H1 (cell line): ENCODE measurements around the gene SMARCD1.

Experiments
- ATF2 ChIP-seq: IDR thresholded peaks from 2 replicates; pipeline ENCODE4 v1.6.1; 2012; ENCODE audit warnings: low read length, inconsistent platforms
- CHD7 ChIP-seq: fragments of 300-600 bp; sonication (generic); IDR thresholded peaks from 2 replicates; pipeline ENCODE4 v1.7.1; 2012; ENCODE audit warnings: low read length, moderate library complexity, mild to moderate bottlenecking, inconsistent platforms; ENCODE audit not compliant: insufficient replicate concordance
- CREB1 ChIP-seq: IDR thresholded peaks from 2 replicates; pipeline ENCODE4 v1.6.1; 2012; ENCODE audit warnings: inconsistent platforms
- FOSL1 ChIP-seq: IDR thresholded peaks from 2 replicates; pipeline ENCODE4 v1.6.1; 2011; ENCODE audit warnings: mild to moderate bottlenecking, low read depth, low read length, moderate library complexity; ENCODE audit not compliant: insufficient read depth
- GABPA ChIP-seq: IDR thresholded peaks from 2 replicates; pipeline ENCODE4 v1.6.1; 2011; ENCODE audit warnings: mild to moderate bottlenecking, low read length, moderate library complexity, borderline replicate concordance; ENCODE audit not compliant: insufficient read depth
- KDM5A ChIP-seq: fragments of 200-600 bp; IDR thresholded peaks from 2 replicates; pipeline ENCODE4 v1.7.1; 2012; ENCODE audit warnings: mild to moderate bottlenecking, low read length, inconsistent platforms, mixed read lengths
- POLR2A ChIP-seq, 2 experiments: IDR thresholded peaks; 1 replicate in 1 of 2; 2 replicates in 1 of 2; pipeline ENCODE4 v1.6.1; 2011; ENCODE audit warnings: low read depth in 2 of 2, low read length in 2 of 2, mild to moderate bottlenecking in 2 of 2; ENCODE audit errors: control extremely low read depth in 1 of 2
- POLR2AphosphoS5 ChIP-seq: IDR thresholded peaks from 2 replicates; pipeline ENCODE4 v1.6.1; 2011; ENCODE audit warnings: low read depth, low read length
- RAD21 ChIP-seq, 2 experiments: IDR thresholded peaks in 1 of 2; conservative IDR thresholded peaks in 1 of 2; 2 replicates each; pipeline ENCODE4 v1.6.1; 2011; ENCODE audit warnings: low read depth in 2 of 2, low read length in 2 of 2, improper control_type of control experiment in 1 of 2, inconsistent platforms in 1 of 2, mild to moderate bottlenecking in 1 of 2, moderate library complexity in 1 of 2
- TF ChIP-seq, protein P1 (sequence below), 3 experiments: IDR thresholded peaks; 1 replicate in 2 of 3; 2 replicates in 1 of 3; pipeline versions ENCODE4 v1.5.1 to v1.6.1; 2011; ENCODE audit warnings: low read length in 3 of 3, mild to moderate bottlenecking in 3 of 3, inconsistent platforms in 2 of 3, low read depth in 1 of 3, moderate library complexity in 1 of 3; ENCODE audit not compliant: insufficient read depth in 1 of 3; ENCODE audit errors: control extremely low read depth in 1 of 3
- TF ChIP-seq, protein P2 (sequence below): IDR thresholded peaks from 2 replicates; pipeline ENCODE4 v1.6.1; 2011; ENCODE audit warnings: low read length, improper control_type of control experiment

- TF ChIP-seq, protein P1, sequence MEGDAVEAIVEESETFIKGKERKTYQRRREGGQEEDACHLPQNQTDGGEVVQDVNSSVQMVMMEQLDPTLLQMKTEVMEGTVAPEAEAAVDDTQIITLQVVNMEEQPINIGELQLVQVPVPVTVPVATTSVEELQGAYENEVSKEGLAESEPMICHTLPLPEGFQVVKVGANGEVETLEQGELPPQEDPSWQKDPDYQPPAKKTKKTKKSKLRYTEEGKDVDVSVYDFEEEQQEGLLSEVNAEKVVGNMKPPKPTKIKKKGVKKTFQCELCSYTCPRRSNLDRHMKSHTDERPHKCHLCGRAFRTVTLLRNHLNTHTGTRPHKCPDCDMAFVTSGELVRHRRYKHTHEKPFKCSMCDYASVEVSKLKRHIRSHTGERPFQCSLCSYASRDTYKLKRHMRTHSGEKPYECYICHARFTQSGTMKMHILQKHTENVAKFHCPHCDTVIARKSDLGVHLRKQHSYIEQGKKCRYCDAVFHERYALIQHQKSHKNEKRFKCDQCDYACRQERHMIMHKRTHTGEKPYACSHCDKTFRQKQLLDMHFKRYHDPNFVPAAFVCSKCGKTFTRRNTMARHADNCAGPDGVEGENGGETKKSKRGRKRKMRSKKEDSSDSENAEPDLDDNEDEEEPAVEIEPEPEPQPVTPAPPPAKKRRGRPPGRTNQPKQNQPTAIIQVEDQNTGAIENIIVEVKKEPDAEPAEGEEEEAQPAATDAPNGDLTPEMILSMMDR (IDR thresholded peaks at IDR 0.05; ENCODE audit: control extremely low read depth in 1 of 3, insufficient read depth in 1 of 3, low read depth in 1 of 3, low read length in 3 of 3) = no peak
- TF ChIP-seq CHD7 (no peak), RAD21 (IDR thresholded peaks at IDR 0.05 in 1 of 2, conservative IDR thresholded peaks at IDR 0.05 in 1 of 2; ENCODE audit: low read depth in 2 of 2, low read length in 2 of 2) (no peak), POLR2A (IDR thresholded peaks at IDR 0.05; ENCODE audit: control extremely low read depth in 1 of 2, low read depth in 2 of 2, low read length in 2 of 2) (no peak), GABPA (no peak), FOSL1 (no peak), POLR2AphosphoS5 (no peak), CREB1 (no peak), ATF2 (no peak), KDM5A (no peak)
- TF ChIP-seq, protein P2, sequence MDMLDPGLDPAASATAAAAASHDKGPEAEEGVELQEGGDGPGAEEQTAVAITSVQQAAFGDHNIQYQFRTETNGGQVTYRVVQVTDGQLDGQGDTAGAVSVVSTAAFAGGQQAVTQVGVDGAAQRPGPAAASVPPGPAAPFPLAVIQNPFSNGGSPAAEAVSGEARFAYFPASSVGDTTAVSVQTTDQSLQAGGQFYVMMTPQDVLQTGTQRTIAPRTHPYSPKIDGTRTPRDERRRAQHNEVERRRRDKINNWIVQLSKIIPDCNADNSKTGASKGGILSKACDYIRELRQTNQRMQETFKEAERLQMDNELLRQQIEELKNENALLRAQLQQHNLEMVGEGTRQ = no peak
Measured at GRCh38 chr12:50083301-50083700, 1.8 kb upstream of the SMARCD1 start.
